Peyer's patch (tissue), 4 donors: ENCODE results near the gene C1RL. TPM values are rescaled to one million over a fixed set of nuclear protein-coding genes. Genes with fewer than 3 reads are reported as not detected.

Experiments used
- DNase-seq, 3 donors: peaks; one replicate each; pipeline ENCODE4 v3.0.0-alpha.2; 2017 to 2019
- H3K27ac ChIP-seq, 4 donors: fragments of 200-600 bp; sonication (generic); one replicate each; pipeline ENCODE4 v1.5.1; 2016 to 2019
- H3K27me3 ChIP-seq, 2 donors: fragments of 200-600 bp; sonication (generic); one replicate each; pipeline ENCODE4 v1.5.1; 2019
- H3K36me3 ChIP-seq, 3 donors: fragments of 200-600 bp; sonication (generic); one replicate each; pipeline ENCODE4 v1.5.1; 2016 to 2019
- H3K4me1 ChIP-seq, 4 donors: fragments of 200-600 bp; sonication (generic); one replicate each; pipeline ENCODE4 v1.5.1; 2016 to 2019
- H3K4me3 ChIP-seq, 4 donors: fragments of 200-600 bp; sonication (generic); 1 replicate in 3 of 4; 2 replicates in 1 of 4; pipeline ENCODE4 v1.5.1; 2016 to 2019; ENCODE audit warnings: mild to moderate bottlenecking in 1 of 4
- H3K9me3 ChIP-seq, 4 donors: fragments of 200-600 bp; sonication (generic); one replicate each; pipeline ENCODE4 v1.5.1; 2016 to 2019; ENCODE audit warnings: mild to moderate bottlenecking in 1 of 4
- POLR2A ChIP-seq, 2 donors: fragments of 450-650 bp; IDR thresholded peaks; one replicate each; pipeline ENCODE4 v1.5.1; 2017; ENCODE audit warnings: antibody characterized with exemption in 2 of 2, mild to moderate bottlenecking in 2 of 2, moderate library complexity in 2 of 2
- total RNA-seq, 4 donors: library from RNA; depleted of rRNA; stranded (reverse); fragments of >200 nt; gene quantifications; one replicate each; pipeline ENCODE4 v1.1.0, GENCODE V29; 2016
- TF ChIP-seq, protein P1 (sequence below), 6 experiments: fragments of 450-650 bp in 4 of 6; fragments of 200-600 bp in 2 of 6; sonication (generic) in 1 of 6; IDR thresholded peaks; one replicate each; pipeline ENCODE4 v1.5.1; 2017 to 2019; ENCODE audit warnings: antibody characterized with exemption in 6 of 6, mild to moderate bottlenecking in 3 of 6, moderate library complexity in 1 of 6

The C1RL gene
- total RNA-seq, 4 donors from 2014 or later: 44.6 to 87.7 (median 51.5) TPM

GRCh38 chr12:7142056-7142644 is 33.1 kb upstream of the C1RL start:
- no peak overlapping the region for H3K27ac ChIP-seq

GRCh38 chr12:7141351-7142005 is 32.5 kb upstream of the C1RL start:
- Histone ChIP-seq H3K36me3 (peaks cover 0 to 17% (median 0%) of the 10 kb centered on the region in 3 donors), H3K27ac (no peak overlapping the region), H3K4me1 (no peaks in the 10 kb centered on the region), H3K4me3 (no peak overlapping the region), H3K9me3 (no peaks in the 10 kb centered on the region), H3K27me3 (no peaks in the 10 kb centered on the region)
- TF ChIP-seq, protein P1, sequence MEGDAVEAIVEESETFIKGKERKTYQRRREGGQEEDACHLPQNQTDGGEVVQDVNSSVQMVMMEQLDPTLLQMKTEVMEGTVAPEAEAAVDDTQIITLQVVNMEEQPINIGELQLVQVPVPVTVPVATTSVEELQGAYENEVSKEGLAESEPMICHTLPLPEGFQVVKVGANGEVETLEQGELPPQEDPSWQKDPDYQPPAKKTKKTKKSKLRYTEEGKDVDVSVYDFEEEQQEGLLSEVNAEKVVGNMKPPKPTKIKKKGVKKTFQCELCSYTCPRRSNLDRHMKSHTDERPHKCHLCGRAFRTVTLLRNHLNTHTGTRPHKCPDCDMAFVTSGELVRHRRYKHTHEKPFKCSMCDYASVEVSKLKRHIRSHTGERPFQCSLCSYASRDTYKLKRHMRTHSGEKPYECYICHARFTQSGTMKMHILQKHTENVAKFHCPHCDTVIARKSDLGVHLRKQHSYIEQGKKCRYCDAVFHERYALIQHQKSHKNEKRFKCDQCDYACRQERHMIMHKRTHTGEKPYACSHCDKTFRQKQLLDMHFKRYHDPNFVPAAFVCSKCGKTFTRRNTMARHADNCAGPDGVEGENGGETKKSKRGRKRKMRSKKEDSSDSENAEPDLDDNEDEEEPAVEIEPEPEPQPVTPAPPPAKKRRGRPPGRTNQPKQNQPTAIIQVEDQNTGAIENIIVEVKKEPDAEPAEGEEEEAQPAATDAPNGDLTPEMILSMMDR (IDR thresholded peaks at IDR 0.05): no peak
- TF ChIP-seq POLR2A (IDR thresholded peaks at IDR 0.05): no peak
- DNase-seq: no peak

More at GRCh38 chr12:7142056-7142644, 33.1 kb upstream of the C1RL start:
- Histone ChIP-seq H3K27me3 (no peaks in the 10 kb centered on the region), H3K4me1 (no peaks in the 10 kb centered on the region), H3K9me3 (no peaks in the 10 kb centered on the region), H3K4me3 (no peak overlapping the region), H3K36me3 (peaks cover 0 to 15% (median 0%) of the 10 kb centered on the region in 3 donors)
- DNase-seq: peak in 2 of 3 donors; percentile 41 to 69
- no peak for TF ChIP-seq POLR2A (IDR thresholded peaks at IDR 0.05)
- TF ChIP-seq, protein P1 (IDR thresholded peaks at IDR 0.05): peak in 5 of 6 experiments; percentile 23 to 64 (median 56)

- Histone ChIP-seq H3K36me3 (peaks cover 0 to 29% (median 0%) of the 10 kb centered on the region in 3 donors), H3K27ac (no peak overlapping the region)
- TF ChIP-seq, protein P1 (IDR thresholded peaks at IDR 0.05): no peak
These were observed 30.2 kb upstream of the C1RL start for GRCh38 chr12:7139200-7139599.

GRCh38 chr12:7137908-7138307 is 28.9 kb upstream of the C1RL start:
- no peak overlapping the region for H3K27ac ChIP-seq
- no peaks in the 10 kb centered on the region for H3K9me3 ChIP-seq
- TF ChIP-seq, protein P1 (IDR thresholded peaks at IDR 0.05): no peak
- no peak for TF ChIP-seq POLR2A (IDR thresholded peaks at IDR 0.05)
- no peaks in the 10 kb centered on the region for H3K27me3 ChIP-seq
- peaks cover 0 to 29% (median 0%) of the 10 kb centered on the region in 3 donors for H3K36me3 ChIP-seq
- no peak overlapping the region for H3K4me3 ChIP-seq
- no peak for DNase-seq
- H3K4me1 ChIP-seq: no peaks in the 10 kb centered on the region

More at GRCh38 chr12:7139200-7139599, 30.2 kb upstream of the C1RL start:
- DNase-seq: no peak
- no peak overlapping the region for H3K4me3 ChIP-seq
- H3K4me1 ChIP-seq: no peaks in the 10 kb centered on the region
- H3K9me3 ChIP-seq: no peaks in the 10 kb centered on the region
- no peaks in the 10 kb centered on the region for H3K27me3 ChIP-seq

DNA sequence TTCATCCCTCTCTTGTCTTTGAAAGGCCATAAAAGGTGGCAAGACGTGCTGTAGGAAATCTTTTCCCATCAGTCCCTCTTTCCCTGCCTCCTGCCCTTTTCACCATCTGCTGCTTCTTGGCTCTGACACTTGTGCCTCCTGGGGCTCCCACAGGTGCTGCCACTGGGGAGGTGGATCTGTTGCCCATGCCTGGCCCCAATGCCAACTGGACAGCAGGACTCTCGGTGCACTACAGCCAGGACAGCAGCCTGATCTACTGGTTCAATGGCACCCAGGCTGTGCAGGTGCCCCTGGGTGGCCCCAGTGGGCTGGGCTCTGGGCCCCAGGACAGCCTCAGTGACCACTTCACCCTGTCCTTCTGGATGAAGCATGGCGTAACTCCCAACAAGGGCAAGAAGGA is 27.7 kb upstream of the C1RL start:
- Histone ChIP-seq H3K4me1 (peaks cover 0 to under 1% (median 0%) of the 10 kb centered on the region in 4 donors), H3K9me3 (no peaks in the 10 kb centered on the region), H3K36me3 (peaks cover 0 to 29% (median 0%) of the 10 kb centered on the region in 3 donors), H3K27me3 (no peaks in the 10 kb centered on the region), H3K27ac (no peak overlapping the region), H3K4me3 (no peak overlapping the region)
- no peak for DNase-seq
- TF ChIP-seq, protein P1 (IDR thresholded peaks at IDR 0.05): no peak
- TF ChIP-seq POLR2A (IDR thresholded peaks at IDR 0.05): no peak
